ENCODE results near the gene RPLP1. TPM values are rescaled to one million over a fixed set of nuclear protein-coding genes. Genes with fewer than 3 reads are reported as not detected.

RPLP1 gene
- total RNA-seq, 1 donor, result 73.8 TPM

DNA sequence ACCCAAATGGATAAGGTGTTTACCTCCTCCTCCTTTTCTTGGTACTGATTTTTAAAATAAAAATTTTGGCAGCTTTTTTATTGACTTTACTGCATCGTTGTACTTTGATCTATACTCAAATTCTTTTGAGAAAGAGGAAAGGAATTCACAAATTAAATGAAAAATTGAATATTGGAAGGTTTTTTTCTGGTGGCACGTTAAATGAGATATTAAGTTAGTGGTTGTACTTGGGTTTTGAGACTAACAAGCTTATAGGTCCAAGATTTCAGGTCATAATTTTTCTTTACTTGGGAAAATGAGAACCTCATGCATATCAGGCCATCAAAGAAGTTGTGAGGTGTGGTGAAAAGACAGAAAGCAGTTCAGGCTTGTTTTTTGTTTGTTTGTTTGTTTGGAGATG lies 14.1 kb downstream of the RPLP1 start:
- DNase-seq (ENCODE audit: low read depth), result no peak
- TF ChIP-seq, protein P1, sequence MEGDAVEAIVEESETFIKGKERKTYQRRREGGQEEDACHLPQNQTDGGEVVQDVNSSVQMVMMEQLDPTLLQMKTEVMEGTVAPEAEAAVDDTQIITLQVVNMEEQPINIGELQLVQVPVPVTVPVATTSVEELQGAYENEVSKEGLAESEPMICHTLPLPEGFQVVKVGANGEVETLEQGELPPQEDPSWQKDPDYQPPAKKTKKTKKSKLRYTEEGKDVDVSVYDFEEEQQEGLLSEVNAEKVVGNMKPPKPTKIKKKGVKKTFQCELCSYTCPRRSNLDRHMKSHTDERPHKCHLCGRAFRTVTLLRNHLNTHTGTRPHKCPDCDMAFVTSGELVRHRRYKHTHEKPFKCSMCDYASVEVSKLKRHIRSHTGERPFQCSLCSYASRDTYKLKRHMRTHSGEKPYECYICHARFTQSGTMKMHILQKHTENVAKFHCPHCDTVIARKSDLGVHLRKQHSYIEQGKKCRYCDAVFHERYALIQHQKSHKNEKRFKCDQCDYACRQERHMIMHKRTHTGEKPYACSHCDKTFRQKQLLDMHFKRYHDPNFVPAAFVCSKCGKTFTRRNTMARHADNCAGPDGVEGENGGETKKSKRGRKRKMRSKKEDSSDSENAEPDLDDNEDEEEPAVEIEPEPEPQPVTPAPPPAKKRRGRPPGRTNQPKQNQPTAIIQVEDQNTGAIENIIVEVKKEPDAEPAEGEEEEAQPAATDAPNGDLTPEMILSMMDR (IDR thresholded peaks at IDR 0.05; ENCODE audit: insufficient read depth, low read depth, low read length), result no peak
- H3K4me3 ChIP-seq (ENCODE audit: low read depth, low read length), result no peak overlapping the region

DNA sequence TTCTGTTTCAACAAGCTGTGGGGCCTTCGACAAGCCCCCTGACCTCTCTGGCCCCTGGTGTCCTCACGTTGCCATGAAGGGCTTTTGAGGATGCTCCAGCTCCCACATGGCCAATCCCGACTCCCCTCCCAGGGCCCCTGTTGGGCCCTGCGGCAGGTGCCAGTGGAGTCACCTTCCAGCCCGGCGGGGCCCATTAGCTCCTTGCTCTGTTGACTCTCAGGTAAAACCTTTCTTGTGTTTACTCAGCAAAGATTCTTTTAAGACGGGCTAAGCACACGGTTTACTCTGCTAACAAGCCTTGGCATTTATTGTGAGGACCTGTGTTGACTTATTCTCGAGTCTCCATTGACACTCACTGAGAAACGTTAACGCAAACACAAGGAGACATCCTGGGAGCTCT lies 15.0 kb downstream of the RPLP1 start:
- H3K4me3 ChIP-seq (ENCODE audit: low read depth, low read length), result no peak overlapping the region
- TF ChIP-seq, protein P1 (IDR thresholded peaks at IDR 0.05; ENCODE audit: insufficient read depth, low read depth, low read length), result no peak
- no peak for DNase-seq (ENCODE audit: low read depth)

DNA sequence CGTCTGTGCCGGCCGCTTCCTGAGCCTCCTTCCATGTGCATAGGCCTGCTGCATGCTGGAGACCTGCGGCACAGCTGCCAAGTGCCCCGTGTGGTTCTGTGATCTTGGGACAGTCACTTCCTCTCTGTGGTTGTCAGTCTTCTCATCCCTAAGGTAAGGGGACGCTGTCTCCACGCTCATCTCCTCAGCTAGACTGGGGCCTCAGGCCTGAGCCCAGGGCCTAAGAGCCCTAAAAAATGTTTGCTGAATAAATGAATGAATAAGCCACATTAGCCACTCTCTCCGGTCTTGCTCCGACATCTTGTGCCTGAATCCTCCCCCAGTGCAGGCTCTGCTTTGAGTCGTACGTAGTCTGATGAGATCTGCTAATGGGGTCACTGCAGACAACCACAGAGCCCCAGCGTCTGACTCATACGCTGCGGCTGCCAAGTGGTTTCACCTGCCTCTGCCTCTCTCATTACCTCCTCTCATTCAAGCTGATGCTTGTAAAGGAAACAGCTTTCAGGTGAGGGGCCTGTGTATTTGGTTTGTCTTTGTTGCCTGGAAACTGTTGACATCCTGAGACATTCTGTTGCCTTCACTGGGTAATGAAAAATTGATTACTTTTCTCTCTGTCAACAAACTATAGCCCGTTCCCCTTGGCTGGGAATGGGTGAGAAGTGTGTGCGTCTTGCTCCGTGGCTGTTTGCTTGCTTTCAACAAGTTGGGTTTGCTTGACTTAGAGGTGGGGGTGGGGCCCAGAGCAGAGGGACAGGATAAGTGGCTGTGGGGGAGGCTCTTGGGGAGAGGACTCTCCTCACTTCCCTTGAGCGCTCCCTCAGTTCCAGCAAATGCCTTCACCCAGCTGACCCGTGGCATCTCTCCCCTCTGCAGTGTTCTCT lies 15.9 kb downstream of the RPLP1 start:
- no peak overlapping the region for H3K4me3 ChIP-seq (ENCODE audit: low read depth, low read length)
- DNase-seq (ENCODE audit: low read depth), result peak; percentile 55
- TF ChIP-seq, protein P1 (IDR thresholded peaks at IDR 0.05; ENCODE audit: insufficient read depth, low read depth, low read length), result no peak

DNA sequence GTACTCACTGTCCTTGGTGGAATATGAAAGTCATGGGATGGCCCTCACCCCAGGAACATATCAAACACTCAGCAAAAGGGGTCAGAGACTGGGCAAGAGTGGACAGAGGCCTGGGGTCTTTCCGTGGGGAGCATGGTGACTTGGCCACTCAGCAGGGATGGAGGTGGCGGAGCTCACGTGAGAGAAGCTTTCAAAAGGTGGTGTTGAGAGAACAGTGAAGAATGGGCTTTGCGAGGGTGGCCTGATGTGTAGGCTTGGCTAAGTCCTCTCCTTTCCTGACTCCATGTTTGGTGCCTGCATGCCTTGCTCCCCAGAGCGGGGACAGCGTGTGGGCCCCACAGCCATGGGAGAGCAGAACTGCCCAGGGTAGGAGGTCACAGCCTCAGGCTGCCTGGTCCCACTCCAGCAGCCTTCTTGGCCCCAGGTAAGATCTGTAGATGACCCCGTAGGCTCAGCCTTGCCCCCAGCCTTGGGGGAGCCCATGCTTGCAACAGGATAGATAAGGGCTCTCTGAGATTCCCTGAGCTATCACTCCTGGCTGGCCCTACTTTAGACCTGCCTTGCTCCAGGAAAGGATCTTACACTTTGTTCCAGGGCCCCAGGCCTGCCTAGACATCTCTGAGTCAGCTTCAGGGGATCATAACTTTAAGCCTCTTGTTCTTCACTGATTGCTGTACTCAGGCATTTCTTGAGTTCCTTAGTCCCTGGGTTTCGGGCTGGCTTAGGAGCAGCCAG lies 17.0 kb downstream of the RPLP1 start:
- DNase-seq (ENCODE audit: low read depth), result peak; percentile 31
- TF ChIP-seq, protein P1 (IDR thresholded peaks at IDR 0.05; ENCODE audit: insufficient read depth, low read depth, low read length), result no peak
- no peak overlapping the region for H3K4me3 ChIP-seq (ENCODE audit: low read depth, low read length)

DNA sequence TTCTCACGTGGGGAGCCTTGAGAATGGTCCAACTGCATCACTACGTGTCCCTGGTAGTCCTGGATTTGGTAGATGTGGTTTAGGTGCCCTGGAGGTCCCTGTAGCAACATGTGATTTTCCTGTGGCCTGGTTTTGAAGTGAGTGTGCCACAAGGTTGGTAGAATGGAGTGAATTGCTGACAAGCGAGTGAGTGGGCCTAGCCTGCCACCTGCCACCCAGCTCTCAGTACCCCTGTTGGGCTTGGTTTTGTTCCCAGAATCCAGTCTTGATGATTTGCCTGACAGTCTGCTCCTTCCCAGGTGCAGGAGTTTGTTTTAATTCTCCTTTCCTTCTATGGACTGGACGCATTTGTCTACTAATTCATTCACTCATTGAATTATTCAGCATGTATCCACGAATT lies 19.4 kb downstream of the RPLP1 start:
- H3K4me3 ChIP-seq (ENCODE audit: low read depth, low read length), result no peak overlapping the region
- TF ChIP-seq, protein P1 (IDR thresholded peaks at IDR 0.05; ENCODE audit: insufficient read depth, low read depth, low read length), result no peak
- DNase-seq (ENCODE audit: low read depth), result no peak

DNA sequence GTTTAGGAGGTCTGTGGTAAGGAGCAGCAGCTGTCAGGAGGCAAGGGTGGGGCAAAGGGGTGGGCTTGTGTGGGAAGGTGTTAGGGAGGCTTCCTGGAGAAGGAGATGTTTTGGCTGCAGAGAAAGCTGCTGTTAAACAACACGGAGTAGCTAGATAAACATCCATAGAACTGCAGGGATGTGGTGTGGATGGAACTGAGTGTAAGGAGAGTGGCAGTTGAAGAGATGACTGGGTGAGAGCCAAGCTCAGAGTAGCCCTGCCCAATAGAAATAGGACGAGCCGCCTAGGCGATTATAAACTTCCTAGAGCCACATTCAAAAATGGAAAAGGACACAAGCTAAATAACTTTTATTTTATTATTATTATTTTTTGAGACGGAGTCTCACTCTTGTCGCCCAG lies 19.9 kb downstream of the RPLP1 start:
- DNase-seq (ENCODE audit: low read depth), result no peak
- H3K4me3 ChIP-seq (ENCODE audit: low read depth, low read length), result no peak overlapping the region
- TF ChIP-seq, protein P1 (IDR thresholded peaks at IDR 0.05; ENCODE audit: insufficient read depth, low read depth, low read length), result no peak
